ENCODE data around the gene PIERCE2. TPM values are rescaled to one million over a fixed set of nuclear protein-coding genes. Genes with fewer than 3 reads are reported as not detected.

PIERCE2 gene
- total and polyA plus RNA-seq, 2 of the 13 experiments (the other 11 are each of a cell fraction or from before 2014, with no cell fraction given), result 0.09 TPM; not detected in 1

GRCh38 chr15:55468321-55468720, 60.0 kb downstream of the PIERCE2 start:
- H3K4me2 ChIP-seq (ENCODE audit: low read depth, low read length), result no peak overlapping the region
- TF ChIP-seq ZNF652 (CRISPR knock-in tag; IDR thresholded peaks at IDR 0.05; ENCODE audit: borderline replicate concordance, low read depth) (no peak), ETS1 (CRISPR knock-in tag; IDR thresholded peaks at IDR 0.05) (no peak), CBX2 (IDR thresholded peaks at IDR 0.05; ENCODE audit: low read depth, low read length) (no peak), CBX2 (CRISPR knock-in tag; IDR thresholded peaks at IDR 0.05; ENCODE audit: low read depth) (no peak), PTBP1 (IDR thresholded peaks at IDR 0.05; ENCODE audit: low read depth, low read length, poor library complexity, severe bottlenecking) (no peak), ETV6 (CRISPR knock-in tag; conservative IDR thresholded peaks at IDR 0.05) (no peak), BORCS8-MEF2B (CRISPR knock-in tag; IDR thresholded peaks at IDR 0.05) (no peak), ATAD3A (CRISPR knock-in tag; IDR thresholded peaks at IDR 0.05) (no peak)
- no peaks in the 10 kb centered on the region for H3K27me3 ChIP-seq (ENCODE audit: control insufficient read depth in 1 of 2, insufficient read depth in 2 of 2, low read length in 2 of 2)
- FAIRE-seq (no peak), ATAC-seq (no peak), DNase-seq (ENCODE audit: low spot score) (no peak)
- no peaks in the 10 kb centered on the region for H3K4me1 ChIP-seq (ENCODE audit: insufficient read depth, low read length)
- no peak overlapping the region for H3K27ac ChIP-seq (ENCODE audit: extremely low read length, insufficient read depth, low read length)
- H3K9ac ChIP-seq (ENCODE audit: insufficient read depth, low read depth, low read length), result no peak overlapping the region
- H2AFZ ChIP-seq (ENCODE audit: low read length), result no peak overlapping the region
- ChIA-PET CTCF (ENCODE audit: low intra/inter-chr PET ratio, low total read pairs) (no interaction called here), POLR2A (no interaction called here)
- in situ Hi-C loops (cut with HindIII; ENCODE audit: extremely low pct_ligation_motif_present, low pct_unique_long_range_greater_than_20kb), result no loop called here
- WGBS (ENCODE audit: low lambda C conversion rate), result 83% methylated on average over 2 of the region's 2 CpGs
- no peaks in the 10 kb centered on the region for H3K79me2 ChIP-seq (ENCODE audit: insufficient read depth, low read length)
- no peaks in the 10 kb centered on the region for H3K36me3 ChIP-seq (replicated peaks in 1 of 2; ENCODE audit: control insufficient read depth in 1 of 2, insufficient read depth in 2 of 2, low read length in 2 of 2)
- intact Hi-C loops (cut with micrococcal nuclease; ENCODE audit: unreplicated experiment), result no loop called here
- H3K9me3 ChIP-seq (ENCODE audit: low read length), result no peaks in the 10 kb centered on the region
- BruUV-seq (replicated peaks), result no TSS peak
- H4K20me1 ChIP-seq (ENCODE audit: insufficient read depth, low read length), result no peaks in the 10 kb centered on the region
- H3K4me3 ChIP-seq (replicated peaks in 1 of 3; ENCODE audit: insufficient read depth in 1 of 3, low read depth in 2 of 3, low read length in 3 of 3), result no peak overlapping the region

MicroRNAs encoded within 50 kb of the gene (microRNA counts, 767-probe panel; counts per million panel counts)
- microRNA hsa-miR-628-3p, result not detected
- not detected for microRNA hsa-miR-628-5p

Small RNA genes lying within 50 kb of the gene (microRNA-seq; reads per million reads assigned to microRNA genes)
- gene MIR628, result 73.5 reads per million, percentile 71 among the genes with 10 or more reads in this experiment

Other genes with a start within 250 kb of the PIERCE2 start
- 100.0 and 153 TPM in 2 replicates for gene RSL24D1, start 211.6 kb upstream of the PIERCE2 start, total RNA-seq (2016; rRNA removed; fragmentation: Illumina TruSeq; extraction: Trizol)
- gene RSL24D1, start 211.6 kb upstream of the PIERCE2 start, polyA plus RNA-seq (2011; rRNA removed), result 43.0 and 58.8 TPM in 2 replicates
- 3.4 and 5.8 TPM in 2 replicates for gene RAB27A, start 118.7 kb upstream of the PIERCE2 start, total RNA-seq (2016; rRNA removed; fragmentation: Illumina TruSeq; extraction: Trizol)
- 6.0 and 8.1 TPM in 2 replicates for gene RAB27A, start 118.7 kb upstream of the PIERCE2 start, polyA plus RNA-seq (2011; rRNA removed)
- gene PIGBOS1, start 89.4 kb upstream of the PIERCE2 start, total RNA-seq (2016; rRNA removed; fragmentation: Illumina TruSeq; extraction: Trizol), result 21.4 and 22.1 TPM in 2 replicates
- 12.0 and 14.8 TPM in 2 replicates for gene PIGBOS1, start 89.4 kb upstream of the PIERCE2 start, polyA plus RNA-seq (2011; rRNA removed)
- 12.4 and 14.5 TPM in 2 replicates for gene PIGB, start 89.3 kb upstream of the PIERCE2 start, total RNA-seq (2016; rRNA removed; fragmentation: Illumina TruSeq; extraction: Trizol)
- gene PIGB, start 89.3 kb upstream of the PIERCE2 start, polyA plus RNA-seq (2011; rRNA removed), result 14.5 and 19.1 TPM in 2 replicates
- gene CCPG1, start 136 bp upstream of the PIERCE2 start, total RNA-seq (2016; rRNA removed; fragmentation: Illumina TruSeq; extraction: Trizol), result 15.9 and 19.5 TPM in 2 replicates
- gene CCPG1, start 136 bp upstream of the PIERCE2 start, polyA plus RNA-seq (2011; rRNA removed), result 16.1 and 16.4 TPM in 2 replicates
- gene DNAAF4, start 99.7 kb downstream of the PIERCE2 start, total RNA-seq (2016; rRNA removed; fragmentation: Illumina TruSeq; extraction: Trizol), result 0.75 and 2.6 TPM in 2 replicates
- gene DNAAF4, start 99.7 kb downstream of the PIERCE2 start, polyA plus RNA-seq (2011; rRNA removed), result 0.21 and 0.65 TPM in 2 replicates
- gene PYGO1, start 179.8 kb downstream of the PIERCE2 start, total RNA-seq (2016; rRNA removed; fragmentation: Illumina TruSeq; extraction: Trizol), result 1.8 and 2.6 TPM in 2 replicates
- 0.94 and 1.1 TPM in 2 replicates for gene PYGO1, start 179.8 kb downstream of the PIERCE2 start, polyA plus RNA-seq (2011; rRNA removed)

All from HepG2 (cell line).